Prostate gland (tissue), 2 donors: ENCODE measurements around the gene SRGAP1. TPM values are rescaled to one million over a fixed set of nuclear protein-coding genes. Genes with fewer than 3 reads are reported as not detected.

Source experiments
- DNase-seq: peaks from one replicate; pipeline ENCODE4 v3.0.0-alpha.2; 2019; ENCODE audit warnings: low spot score
- H3K27ac ChIP-seq, 2 donors: fragments of 200-600 bp; sonication (generic); 2 replicates each; pipeline ENCODE4 v1.5.1; 2017 to 2019
- H3K27me3 ChIP-seq: fragments of 200-600 bp; sonication (generic); replicated peaks from 2 replicates; pipeline ENCODE4 v1.5.1; 2019; ENCODE audit not compliant: insufficient read depth
- H3K36me3 ChIP-seq, 2 donors: fragments of 200-600 bp; sonication (generic); 1 replicate in 1 of 2; 2 replicates in 1 of 2; pipeline versions ENCODE4 v1.5.1 to v1.8.1; 2017 to 2019
- H3K4me1 ChIP-seq: fragments of 200-600 bp; sonication (generic); replicated peaks from 2 replicates; pipeline ENCODE4 v1.5.1; 2019
- H3K4me3 ChIP-seq, 2 donors: fragments of 200-600 bp; sonication (generic); 2 replicates each; pipeline ENCODE4 v1.5.1; 2017 to 2019
- H3K9me3 ChIP-seq: fragments of 200-600 bp; sonication (generic); 2 replicates; pipeline ENCODE4 v1.5.1; 2017
- POLR2A ChIP-seq: fragments of 450-650 bp; IDR thresholded peaks from one replicate; pipeline ENCODE4 v1.6.1; 2016; ENCODE audit warnings: antibody characterized with exemption, mild to moderate bottlenecking
- POLR2AphosphoS5 ChIP-seq: sonication (generic); formaldehyde crosslinking; IDR thresholded peaks from one replicate; pipeline ENCODE4 v1.6.1; 2017; ENCODE audit warnings: antibody characterized with exemption
- WGBS: methylation state at CpG from one replicate; pipeline ENCODE4 v1.1.5; 2018; 5-methylcytosine and 5-hydroxymethylcytosine counted together
- intact Hi-C: fragments of 100-400 bp; cut with DNase I; formaldehyde crosslinking; loops from one replicate; pipeline ENCODE4 v1.14.2; 2022
- total RNA-seq, 2 donors: library from RNA; depleted of rRNA; stranded (reverse); fragments of >200 nt; gene quantifications; one replicate each; pipeline ENCODE4 v1.1.0, GENCODE V29; 2016
- TF ChIP-seq, protein P1 (sequence below), 4 experiments: fragments of 200-600 bp in 2 of 4; fragments of 450-650 bp in 2 of 4; sonication (generic) in 2 of 4; IDR thresholded peaks; 1 replicate in 3 of 4; 2 replicates in 1 of 4; pipeline ENCODE4 v1.5.1; 2016 to 2019; ENCODE audit warnings: antibody characterized with exemption in 4 of 4, mild to moderate bottlenecking in 2 of 4, moderate library complexity in 2 of 4

The SRGAP1 gene
- total RNA-seq, 2 donors from 2014 or later, result 4.6 to 16.1 TPM

DNA sequence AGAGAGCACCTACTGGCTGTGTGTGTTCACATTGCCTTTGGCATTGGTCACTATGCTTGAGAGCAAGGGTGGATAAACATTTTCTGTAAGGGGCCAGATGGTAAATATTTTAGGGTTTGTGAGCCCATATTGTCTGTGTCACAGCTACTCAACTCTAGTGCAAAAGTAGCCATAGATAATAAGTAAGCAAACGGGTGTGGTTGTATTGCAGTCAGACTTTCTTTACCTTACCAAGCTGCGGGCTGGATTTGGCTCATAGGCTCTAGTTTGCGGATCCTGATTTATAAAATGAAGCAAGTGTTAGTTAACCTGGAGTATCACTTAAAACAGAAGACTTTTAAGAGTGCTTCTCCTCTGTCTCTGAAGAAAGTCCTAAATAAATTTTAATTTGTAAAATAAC, 208.6 kb downstream of the SRGAP1 start:
- no peaks in the 10 kb centered on the region for H3K4me1 ChIP-seq
- intact Hi-C loops, result no loop called here
- no peaks in the 10 kb centered on the region for H3K36me3 ChIP-seq
- no peak overlapping the region for H3K27ac ChIP-seq
- no peaks in the 10 kb centered on the region for H3K9me3 ChIP-seq
- no peak for DNase-seq
- 94% methylated on average over 3 of the region's 3 CpGs for WGBS
- H3K27me3 ChIP-seq, result no peaks in the 10 kb centered on the region
- no peak overlapping the region for H3K4me3 ChIP-seq
- TF ChIP-seq, protein P1, sequence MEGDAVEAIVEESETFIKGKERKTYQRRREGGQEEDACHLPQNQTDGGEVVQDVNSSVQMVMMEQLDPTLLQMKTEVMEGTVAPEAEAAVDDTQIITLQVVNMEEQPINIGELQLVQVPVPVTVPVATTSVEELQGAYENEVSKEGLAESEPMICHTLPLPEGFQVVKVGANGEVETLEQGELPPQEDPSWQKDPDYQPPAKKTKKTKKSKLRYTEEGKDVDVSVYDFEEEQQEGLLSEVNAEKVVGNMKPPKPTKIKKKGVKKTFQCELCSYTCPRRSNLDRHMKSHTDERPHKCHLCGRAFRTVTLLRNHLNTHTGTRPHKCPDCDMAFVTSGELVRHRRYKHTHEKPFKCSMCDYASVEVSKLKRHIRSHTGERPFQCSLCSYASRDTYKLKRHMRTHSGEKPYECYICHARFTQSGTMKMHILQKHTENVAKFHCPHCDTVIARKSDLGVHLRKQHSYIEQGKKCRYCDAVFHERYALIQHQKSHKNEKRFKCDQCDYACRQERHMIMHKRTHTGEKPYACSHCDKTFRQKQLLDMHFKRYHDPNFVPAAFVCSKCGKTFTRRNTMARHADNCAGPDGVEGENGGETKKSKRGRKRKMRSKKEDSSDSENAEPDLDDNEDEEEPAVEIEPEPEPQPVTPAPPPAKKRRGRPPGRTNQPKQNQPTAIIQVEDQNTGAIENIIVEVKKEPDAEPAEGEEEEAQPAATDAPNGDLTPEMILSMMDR (IDR thresholded peaks at IDR 0.05), result no peak
- TF ChIP-seq POLR2AphosphoS5 (no peak), POLR2A (no peak)

DNA sequence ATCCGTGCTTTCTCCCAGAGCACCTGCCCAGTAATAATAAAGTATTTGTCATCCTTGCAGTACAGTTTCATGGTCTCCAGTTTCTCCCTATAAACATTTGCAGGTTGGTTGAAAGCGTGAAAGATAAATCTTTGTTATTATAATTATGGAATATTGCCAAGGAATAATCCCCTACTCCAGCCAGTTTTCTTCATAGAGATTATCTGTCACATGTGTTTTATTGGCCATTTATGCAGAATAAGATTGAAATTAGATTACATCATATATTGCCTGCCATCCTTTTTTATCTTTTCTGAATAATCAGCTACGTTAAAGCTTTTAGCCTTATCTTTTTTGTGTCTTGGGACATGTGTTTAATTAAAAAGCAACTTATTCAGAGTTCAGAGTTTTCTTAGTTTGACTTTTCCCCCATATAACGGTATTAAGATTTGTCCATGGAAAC, 209.6 kb downstream of the SRGAP1 start:
- no peaks in the 10 kb centered on the region for H3K4me1 ChIP-seq
- 59% methylated on average over 4 of the region's 4 CpGs for WGBS
- no peak overlapping the region for H3K27ac ChIP-seq
- no peaks in the 10 kb centered on the region for H3K36me3 ChIP-seq
- TF ChIP-seq POLR2A (no peak), POLR2AphosphoS5 (no peak)
- TF ChIP-seq, protein P1 (IDR thresholded peaks at IDR 0.05), result no peak
- no peak overlapping the region for H3K4me3 ChIP-seq
- no peaks in the 10 kb centered on the region for H3K27me3 ChIP-seq
- intact Hi-C loops, result no loop called here
- no peak for DNase-seq
- H3K9me3 ChIP-seq, result no peaks in the 10 kb centered on the region

DNA sequence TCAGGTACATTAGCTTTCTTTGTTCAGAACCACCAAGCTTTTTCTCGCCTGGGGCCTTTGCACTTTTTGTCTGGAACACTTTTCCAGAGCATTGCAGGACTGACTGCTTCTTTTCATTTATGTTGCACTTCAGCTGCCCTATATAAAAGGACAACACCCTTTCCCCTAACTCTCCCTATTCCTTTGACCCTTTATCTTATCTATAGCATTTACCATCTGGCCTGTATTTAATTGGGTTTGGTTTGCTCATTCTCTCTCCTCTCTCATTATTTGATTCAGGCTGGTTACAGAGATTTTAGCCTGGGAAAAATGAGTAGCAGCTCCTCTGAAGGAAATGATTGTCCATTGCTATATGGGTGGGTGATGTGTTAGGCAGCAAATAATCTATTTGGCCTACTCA, 212.2 kb downstream of the SRGAP1 start:
- no peaks in the 10 kb centered on the region for H3K4me1 ChIP-seq
- H3K27ac ChIP-seq, result no peak overlapping the region
- H3K36me3 ChIP-seq, result no peaks in the 10 kb centered on the region
- no peak for DNase-seq
- intact Hi-C loops, result no loop called here
- TF ChIP-seq POLR2AphosphoS5, result no peak
- TF ChIP-seq, protein P1 (IDR thresholded peaks at IDR 0.05), result no peak
- no peak for TF ChIP-seq POLR2A
- 100% methylated on average over 1 of the region's 1 CpG for WGBS
- no peaks in the 10 kb centered on the region for H3K9me3 ChIP-seq
- no peaks in the 10 kb centered on the region for H3K27me3 ChIP-seq
- no peak overlapping the region for H3K4me3 ChIP-seq

DNA sequence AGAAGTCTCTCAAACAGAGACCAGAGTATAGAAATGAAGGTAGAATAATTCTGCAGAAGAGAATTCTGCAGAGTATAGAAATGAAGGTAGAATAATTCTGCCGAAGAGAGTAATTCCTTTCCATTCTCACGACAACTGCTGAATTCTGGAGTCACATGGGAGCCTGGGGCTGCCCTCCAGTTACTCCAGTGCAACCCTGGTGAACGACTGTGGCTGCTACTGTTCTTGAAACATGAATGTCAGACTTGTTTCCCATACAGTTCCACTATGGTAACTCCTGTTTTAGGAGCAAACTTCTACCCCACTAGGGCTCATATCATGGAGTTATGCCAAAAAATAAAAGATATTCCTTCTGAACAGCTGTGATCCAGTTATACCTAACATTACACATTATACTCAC, 213.2 kb downstream of the SRGAP1 start:
- intact Hi-C loops, result no loop called here
- no peak for DNase-seq
- H3K4me1 ChIP-seq, result no peaks in the 10 kb centered on the region

More for the DNA sequence above, 213.2 kb downstream of the SRGAP1 start:
- Histone ChIP-seq H3K27ac (no peak overlapping the region), H3K27me3 (no peaks in the 10 kb centered on the region), H3K9me3 (no peaks in the 10 kb centered on the region), H3K36me3 (no peaks in the 10 kb centered on the region), H3K4me3 (no peak overlapping the region)
- TF ChIP-seq POLR2A (no peak), POLR2AphosphoS5 (no peak)
- TF ChIP-seq, protein P1 (IDR thresholded peaks at IDR 0.05), result no peak
- WGBS, result 82% methylated on average over 3 of the region's 3 CpGs
